Muscle of arm (tissue), 14 donors: ENCODE data around the gene GPBP1L1. TPM values are rescaled to one million over a fixed set of nuclear protein-coding genes. Genes with fewer than 3 reads are reported as not detected.
"Not testable (repeated sequence)": the region's sequence is repeated elsewhere in the genome, so short reads cannot be mapped to it uniquely, and the experiment has no call there.

Experiments
- DNase-seq: peaks from one replicate; pipeline ENCODE4 v3.0.0-alpha.2; 2013
- long read RNA-seq, 11 donors: transcript quantifications; one replicate each; lab custom pipeline, GENCODE V29; 2026
- polyA plus RNA-seq, 12 donors: library from polyadenylated mRNA; unstranded; fragments of 120-200 nt; gene quantifications; one replicate each; pipeline ENCODE4 v1.2.1, GENCODE V29; 2013; ENCODE audit not compliant: insufficient read length in 12 of 12

Gene GPBP1L1, protein sequence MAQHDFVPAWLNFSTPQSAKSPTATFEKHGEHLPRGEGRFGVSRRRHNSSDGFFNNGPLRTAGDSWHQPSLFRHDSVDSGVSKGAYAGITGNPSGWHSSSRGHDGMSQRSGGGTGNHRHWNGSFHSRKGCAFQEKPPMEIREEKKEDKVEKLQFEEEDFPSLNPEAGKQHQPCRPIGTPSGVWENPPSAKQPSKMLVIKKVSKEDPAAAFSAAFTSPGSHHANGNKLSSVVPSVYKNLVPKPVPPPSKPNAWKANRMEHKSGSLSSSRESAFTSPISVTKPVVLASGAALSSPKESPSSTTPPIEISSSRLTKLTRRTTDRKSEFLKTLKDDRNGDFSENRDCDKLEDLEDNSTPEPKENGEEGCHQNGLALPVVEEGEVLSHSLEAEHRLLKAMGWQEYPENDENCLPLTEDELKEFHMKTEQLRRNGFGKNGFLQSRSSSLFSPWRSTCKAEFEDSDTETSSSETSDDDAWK
- polyA plus RNA-seq, result 100 to 1,000 TPM in 1 of 12 donors, 10 to 100 TPM in 11; 52.4 to 720 (median 69.9) TPM
- long read RNA-seq, donor 1, transcript GPBP1L1-207 (3 exons, 964 nt), result major isoform, 10 of 94 reads
- long read RNA-seq, donor 1, transcript GPBP1L1-202 (13 exons, 3,736 nt), result minor isoform, 6 of 94 reads
- long read RNA-seq, donor 1, partial matches to known transcripts, result 21 of 94 reads
- long read RNA-seq, donor 1, other reads (novel, unspliced or antisense), result 42 of 94 reads
- long read RNA-seq, donor 2, transcript GPBP1L1-202 (13 exons, 3,736 nt), result major isoform, 5 of 8 reads
- long read RNA-seq, donor 2, partial matches to known transcripts, result 0 of 8 reads
- long read RNA-seq, donor 2, other reads (novel, unspliced or antisense), result 0 of 8 reads
- long read RNA-seq, donor 3, partial matches to known transcripts, result 0 of 4 reads
- long read RNA-seq, donor 3, other reads (novel, unspliced or antisense), result 0 of 4 reads
- long read RNA-seq, donor 4, partial matches to known transcripts, result 0 of 4 reads
- long read RNA-seq, donor 4, other reads (novel, unspliced or antisense), result 0 of 4 reads
- long read RNA-seq, donor 5, transcript GPBP1L1-202 (13 exons, 3,736 nt), result major isoform, 8 of 21 reads
- long read RNA-seq, donor 5, transcript GPBP1L1-207 (3 exons, 964 nt), result minor isoform, 7 of 21 reads
- long read RNA-seq, donor 5, partial matches to known transcripts, result 0 of 21 reads
- long read RNA-seq, donor 5, other reads (novel, unspliced or antisense), result 0 of 21 reads
- long read RNA-seq, donor 6, partial matches to known transcripts, result 0 of 4 reads
- long read RNA-seq, donor 6, other reads (novel, unspliced or antisense), result 0 of 4 reads
- long read RNA-seq, donor 7, partial matches to known transcripts, result 0 of 7 reads
- long read RNA-seq, donor 7, other reads (novel, unspliced or antisense), result 0 of 7 reads
- long read RNA-seq, donor 8, transcript GPBP1L1-202 (13 exons, 3,736 nt), result major isoform, 13 of 89 reads
- long read RNA-seq, donor 8, transcript GPBP1L1-207 (3 exons, 964 nt), result minor isoform, 5 of 89 reads
- long read RNA-seq, donor 8, partial matches to known transcripts, result 32 of 89 reads
- long read RNA-seq, donor 8, other reads (novel, unspliced or antisense), result 31 of 89 reads
- long read RNA-seq, donor 9, partial matches to known transcripts, result 0 of 3 reads
- long read RNA-seq, donor 9, other reads (novel, unspliced or antisense), result 0 of 3 reads
- long read RNA-seq, donor 10, transcript GPBP1L1-201 (12 exons, 3,599 nt), result major isoform, 5 of 15 reads
- long read RNA-seq, donor 10, partial matches to known transcripts, result 0 of 15 reads
- long read RNA-seq, donor 10, other reads (novel, unspliced or antisense), result 0 of 15 reads
- long read RNA-seq, donor 11, partial matches to known transcripts, result 0 of 7 reads
- long read RNA-seq, donor 11, other reads (novel, unspliced or antisense), result 0 of 7 reads

DNA sequence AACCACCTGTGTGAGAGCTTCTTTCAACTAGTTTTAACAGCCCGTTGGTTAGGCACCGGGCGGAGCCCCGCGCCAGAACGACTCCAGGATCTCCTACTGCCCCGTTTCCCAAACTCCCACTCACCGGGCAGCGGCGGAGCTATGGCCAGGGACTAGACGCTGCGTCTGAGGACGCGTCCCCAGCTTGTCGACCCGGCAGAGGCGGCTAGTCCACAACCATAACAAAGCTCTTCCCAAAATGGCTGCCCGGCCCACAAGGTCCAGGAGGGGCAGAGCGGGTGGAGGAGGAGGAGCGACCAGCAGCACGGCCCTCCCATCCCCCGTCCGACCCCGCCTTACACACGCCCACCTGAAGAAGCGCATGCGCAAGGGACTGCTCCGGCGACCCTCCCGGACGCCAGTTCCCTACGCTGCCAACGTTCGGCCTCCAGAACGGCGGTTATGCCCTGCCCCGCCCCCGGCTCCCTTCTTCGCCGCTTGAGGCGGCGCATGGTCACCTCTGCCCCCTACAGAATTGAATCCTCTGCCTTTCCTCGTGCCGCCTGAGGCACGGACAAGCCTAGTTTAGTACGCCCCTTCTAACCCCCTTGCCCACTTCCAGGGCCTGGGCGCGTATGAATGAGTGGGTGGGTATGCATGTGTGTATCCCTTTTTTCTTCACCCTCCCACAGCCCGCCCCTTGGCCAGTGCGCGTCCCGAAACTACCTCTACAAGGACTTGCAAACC lies at the start of gene GPBP1L1:
Gene GPBP1L1, minus strand, starts transcription at position 246 of the 726 bp plus-strand sequence. CDS start 27,446 bp downstream, outside the sequence.
- DNase-seq, result peak; percentile 99

DNA sequence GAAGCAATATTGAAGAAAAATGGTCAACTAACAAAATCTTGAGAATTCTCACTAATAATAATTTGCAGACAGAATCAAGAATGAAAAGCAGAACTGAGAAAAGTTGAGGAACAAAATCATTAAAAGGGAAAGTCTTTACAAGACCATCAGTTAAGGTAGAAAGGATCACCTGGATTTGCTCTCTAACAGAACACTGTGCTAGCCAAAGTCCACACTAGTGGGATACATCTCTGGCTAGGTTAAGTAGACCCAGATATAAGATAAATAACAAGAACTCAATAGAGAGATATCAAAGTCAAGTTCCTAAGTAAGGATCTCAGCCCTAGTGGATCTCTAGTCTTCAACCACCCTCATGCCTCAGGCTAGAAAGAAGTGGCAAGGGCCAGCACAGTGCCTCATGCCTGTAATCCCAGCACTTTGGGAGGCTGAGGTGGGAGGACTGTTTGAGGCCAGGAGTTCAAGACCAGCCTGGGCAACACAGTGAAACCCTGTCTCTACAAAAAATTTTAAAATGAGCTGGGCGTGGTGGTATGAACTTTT lies 44.5 kb upstream of the GPBP1L1 start:
- no peak for DNase-seq

DNA sequence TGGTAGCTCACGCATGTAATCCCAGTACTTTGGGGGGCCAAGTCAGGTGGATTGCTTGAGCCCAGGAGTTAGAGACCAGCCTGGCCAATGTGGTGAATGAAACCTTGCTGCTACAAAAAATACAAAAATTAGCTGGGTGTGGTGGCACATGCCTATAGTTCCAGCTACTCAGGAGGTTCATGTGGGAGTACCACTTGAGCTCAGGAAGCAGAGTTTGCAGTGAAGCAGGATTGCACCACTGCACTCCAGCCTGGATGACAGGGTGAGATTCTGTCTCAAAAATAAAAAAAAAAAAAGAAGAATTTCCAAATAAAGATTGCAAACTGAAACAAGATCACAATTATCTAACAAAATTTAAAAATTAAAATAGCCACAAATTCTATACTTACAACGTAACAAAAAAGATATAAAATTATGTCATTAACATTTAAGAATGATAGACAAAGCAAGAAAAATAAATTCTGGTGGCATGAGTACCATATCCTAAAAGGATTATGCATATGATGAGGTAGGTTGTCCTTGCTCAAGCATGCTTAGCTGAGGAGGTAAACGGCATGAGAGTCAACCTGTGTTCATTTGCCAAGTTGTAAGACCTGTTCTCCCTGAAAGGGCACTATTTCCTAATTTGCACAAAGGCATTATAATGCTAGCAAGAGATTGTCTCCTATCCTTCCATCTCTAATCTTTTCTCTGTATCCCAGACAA lies 43.9 kb upstream of the GPBP1L1 start:
- DNase-seq, result no peak

DNA sequence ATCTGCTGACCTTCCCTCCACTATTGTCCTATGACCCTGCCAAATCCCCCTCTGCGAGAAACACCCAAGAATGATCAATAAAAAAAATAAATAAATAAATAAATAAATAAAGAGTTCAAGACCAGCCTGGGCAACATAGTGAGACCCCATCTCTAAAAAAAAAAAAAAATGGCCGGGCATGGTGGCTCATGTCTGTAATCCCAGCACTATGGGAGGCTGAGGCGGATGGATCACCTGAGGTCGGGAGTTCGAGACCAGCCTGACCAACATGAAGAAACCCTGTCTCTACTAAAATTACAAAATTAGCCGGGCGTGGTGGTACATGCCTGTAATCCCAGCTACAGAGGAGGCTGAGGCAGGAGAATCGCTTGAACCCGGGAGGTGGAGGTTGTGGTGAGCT lies 39.7 kb upstream of the GPBP1L1 start:
- DNase-seq, result not testable (repeated sequence)

DNA sequence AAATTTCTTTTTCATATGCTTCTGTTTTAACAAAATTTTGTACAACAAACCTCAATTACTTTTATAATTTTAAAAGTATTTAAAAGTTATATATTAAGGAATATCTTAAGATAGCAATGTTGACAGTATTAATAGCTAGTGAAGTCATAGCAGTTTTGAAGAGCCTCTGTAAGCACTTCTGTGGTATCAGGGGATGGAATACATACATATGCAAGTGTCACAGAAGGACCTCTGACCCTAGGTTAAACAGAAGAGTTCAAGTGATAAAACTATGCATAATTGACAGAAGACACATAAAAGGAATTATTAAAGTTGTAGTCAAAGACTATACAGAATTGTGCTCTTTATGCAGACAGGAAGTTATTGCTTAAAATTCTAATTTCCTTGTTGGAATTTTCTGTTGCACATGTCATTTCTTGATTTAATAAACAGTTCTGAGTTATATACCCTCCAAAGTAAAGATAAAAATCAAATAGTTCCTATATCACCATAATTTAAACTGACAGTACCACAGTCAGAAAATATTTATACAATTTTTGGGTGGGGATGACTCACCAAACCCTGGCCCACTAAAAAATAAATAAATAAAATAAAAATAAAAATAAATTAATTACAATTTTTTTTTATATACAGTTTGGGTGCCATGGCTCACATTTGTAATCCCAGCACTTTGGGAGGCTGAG lies 37.1 kb upstream of the GPBP1L1 start:
- DNase-seq, result no peak

DNA sequence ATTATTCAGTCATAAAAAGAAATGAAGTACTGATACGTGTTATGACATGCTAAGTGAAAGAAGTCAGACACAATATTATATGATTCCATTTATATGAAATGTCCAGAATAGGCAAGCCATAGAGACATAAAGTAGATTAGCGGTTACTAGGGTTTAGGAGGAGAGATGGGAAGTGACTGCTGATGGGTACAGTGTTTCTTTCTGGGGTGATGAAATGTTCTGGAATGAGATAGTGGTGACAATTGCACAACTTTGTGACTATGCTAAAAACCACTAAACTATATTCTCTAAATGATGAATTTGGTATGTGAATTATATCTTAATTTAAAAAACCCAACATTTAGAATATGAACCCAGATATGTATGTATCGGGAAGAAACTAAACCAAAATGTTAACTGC lies 36.5 kb upstream of the GPBP1L1 start:
- no peak for DNase-seq

DNA sequence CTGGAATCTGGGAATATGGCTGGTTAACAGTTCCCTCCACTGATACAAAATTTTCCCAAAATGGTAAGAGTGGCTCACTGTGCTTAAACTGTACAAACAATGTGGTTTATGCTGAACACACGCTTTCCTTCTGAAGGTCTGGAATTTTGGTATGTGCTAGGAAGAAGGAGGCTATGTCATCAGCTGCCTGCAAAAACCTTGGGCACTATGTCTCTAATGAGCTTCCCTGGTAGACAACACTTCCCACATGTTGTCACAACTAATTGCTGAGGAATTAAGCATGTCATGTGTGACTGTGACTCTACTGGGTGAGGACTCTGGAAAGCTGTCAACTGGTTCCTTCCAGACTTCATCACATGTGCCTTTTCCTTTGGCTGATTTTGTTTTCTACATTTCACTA lies 34.9 kb upstream of the GPBP1L1 start:
- no peak for DNase-seq

DNA sequence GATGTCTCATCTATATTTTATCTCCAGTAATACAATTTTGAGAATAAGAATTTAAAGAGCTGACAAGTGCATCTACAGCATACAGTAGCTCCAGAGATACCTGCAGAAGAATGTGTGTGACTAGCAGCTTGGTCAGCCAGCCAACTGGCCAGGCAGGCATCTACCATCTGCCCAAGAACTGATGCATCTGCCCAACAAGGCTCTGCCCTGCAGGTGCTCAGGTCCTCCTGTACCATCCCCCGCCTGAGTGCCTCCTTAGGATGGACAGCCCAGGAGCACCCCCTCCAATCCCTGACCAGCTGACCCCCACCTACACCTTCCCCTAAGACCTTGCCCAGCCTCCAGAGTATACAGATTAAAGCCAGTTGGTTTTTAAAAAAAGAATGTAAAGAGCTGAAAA lies 32.0 kb upstream of the GPBP1L1 start:
- DNase-seq, result no peak

DNA sequence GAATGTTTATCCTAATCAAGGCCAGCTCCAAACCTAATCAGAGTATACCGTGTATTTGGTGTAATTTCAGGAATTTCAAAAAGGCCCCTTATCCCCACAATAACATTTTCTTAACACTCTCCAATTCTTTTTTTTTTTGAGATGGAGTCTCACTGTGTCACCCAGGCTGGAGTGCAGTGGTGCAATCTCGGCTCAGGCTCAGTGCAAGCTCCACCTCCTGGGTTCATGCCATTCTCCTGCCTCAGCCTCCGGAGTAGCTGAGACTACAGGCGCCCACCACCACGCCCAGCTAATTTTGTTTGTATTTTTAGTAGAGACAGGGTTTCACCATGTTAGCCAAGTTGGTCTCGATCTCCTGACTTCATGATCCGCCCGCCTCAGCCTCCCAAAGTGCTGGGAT lies 31.1 kb upstream of the GPBP1L1 start:
- DNase-seq, result not testable (repeated sequence)

DNA sequence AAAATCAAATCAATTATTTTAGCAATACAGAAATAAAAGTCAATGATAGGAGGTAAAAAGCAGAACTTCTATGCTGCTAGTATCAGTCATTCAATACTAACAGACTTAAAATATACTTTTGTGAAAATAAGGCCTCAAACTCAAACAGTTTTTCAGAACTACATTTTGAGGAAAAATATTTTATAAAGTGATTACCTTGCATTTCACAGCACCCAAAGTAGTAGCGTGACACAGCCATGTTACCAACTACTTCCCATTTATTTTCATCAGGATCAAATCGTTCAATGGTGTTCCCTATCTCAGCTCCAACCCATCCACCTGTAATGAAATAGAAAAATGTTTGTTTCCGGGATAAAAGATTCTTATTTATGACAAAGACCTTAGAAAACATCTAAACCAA lies 30.4 kb upstream of the GPBP1L1 start:
- no peak for DNase-seq

DNA sequence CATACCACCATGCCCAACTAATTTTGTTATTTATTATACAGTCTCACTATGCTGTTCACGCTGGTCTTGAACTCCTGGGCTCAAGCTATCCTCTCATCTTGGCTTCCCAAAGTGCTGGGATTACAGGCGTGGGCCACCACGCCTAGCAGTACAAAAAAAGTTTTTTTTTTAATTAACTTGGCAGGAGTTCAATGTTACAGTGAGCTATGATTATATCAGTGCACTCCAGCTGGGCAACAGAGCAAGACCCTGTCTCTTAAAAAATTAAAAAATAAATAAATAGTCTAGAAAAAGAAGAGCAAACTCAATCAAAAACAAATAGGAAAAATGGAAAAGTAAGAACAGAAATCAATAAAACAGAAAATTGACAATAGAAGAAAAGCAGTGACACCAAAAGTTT lies 27.4 kb upstream of the GPBP1L1 start:
- DNase-seq, result no peak

DNA sequence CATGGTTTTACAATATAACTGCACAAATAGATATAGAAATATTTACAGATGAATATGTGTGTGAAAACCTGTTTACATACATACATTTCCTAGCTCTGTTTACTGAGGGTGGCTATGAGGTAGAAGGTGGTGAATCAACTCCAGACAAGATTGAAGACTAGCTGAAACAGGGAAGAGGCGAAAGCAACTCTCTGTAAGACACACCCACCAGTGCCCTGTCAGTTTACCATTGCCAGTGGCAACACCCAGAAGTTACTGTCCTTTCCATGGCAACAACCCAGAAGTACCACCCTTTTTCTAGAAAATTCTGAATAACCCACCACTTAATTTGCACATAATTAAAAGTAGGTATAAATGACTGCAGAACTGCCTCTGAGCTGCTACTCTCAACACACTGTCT lies 18.3 kb upstream of the GPBP1L1 start:
- no peak for DNase-seq

DNA sequence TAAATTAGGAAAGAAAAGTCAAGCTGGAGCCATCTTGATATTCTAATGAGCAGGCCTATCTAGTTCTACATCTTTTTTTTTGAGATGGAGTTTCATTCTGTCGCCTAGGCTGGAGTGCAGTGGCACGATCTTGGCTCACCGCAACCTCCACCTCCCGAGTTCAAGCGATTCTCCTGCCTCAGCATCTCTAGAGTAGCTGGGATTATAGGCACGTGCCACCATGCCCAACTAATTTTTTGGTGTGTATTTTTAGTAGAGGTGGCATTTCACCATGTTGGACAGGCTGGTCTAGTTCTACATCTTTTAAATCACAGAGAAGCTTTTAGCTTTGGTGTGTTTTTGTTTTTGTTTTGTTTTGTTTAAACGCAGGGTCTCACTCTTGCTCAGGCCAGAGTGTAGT lies 8.5 kb upstream of the GPBP1L1 start:
- DNase-seq, result no peak

DNA sequence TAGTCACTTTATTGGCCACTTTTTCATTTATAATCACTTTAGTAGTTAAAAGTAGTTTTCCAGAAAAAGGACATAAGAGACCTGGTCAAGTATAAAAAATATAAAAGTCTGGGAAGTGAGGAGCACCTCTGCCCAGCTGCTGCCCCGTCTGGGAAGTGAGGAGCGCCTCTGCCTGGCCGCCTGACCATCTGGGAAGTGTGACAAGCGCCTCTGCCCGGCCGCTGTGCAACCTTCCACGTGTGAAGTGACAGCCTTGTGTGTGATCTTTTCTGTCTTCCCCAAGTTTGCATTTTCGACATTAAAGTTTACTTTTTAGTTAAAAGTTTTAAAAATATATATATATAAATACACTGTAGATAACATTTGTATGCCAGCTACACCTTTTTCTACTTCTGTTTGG lies 7.5 kb upstream of the GPBP1L1 start:
- DNase-seq, result not testable (repeated sequence)

DNA sequence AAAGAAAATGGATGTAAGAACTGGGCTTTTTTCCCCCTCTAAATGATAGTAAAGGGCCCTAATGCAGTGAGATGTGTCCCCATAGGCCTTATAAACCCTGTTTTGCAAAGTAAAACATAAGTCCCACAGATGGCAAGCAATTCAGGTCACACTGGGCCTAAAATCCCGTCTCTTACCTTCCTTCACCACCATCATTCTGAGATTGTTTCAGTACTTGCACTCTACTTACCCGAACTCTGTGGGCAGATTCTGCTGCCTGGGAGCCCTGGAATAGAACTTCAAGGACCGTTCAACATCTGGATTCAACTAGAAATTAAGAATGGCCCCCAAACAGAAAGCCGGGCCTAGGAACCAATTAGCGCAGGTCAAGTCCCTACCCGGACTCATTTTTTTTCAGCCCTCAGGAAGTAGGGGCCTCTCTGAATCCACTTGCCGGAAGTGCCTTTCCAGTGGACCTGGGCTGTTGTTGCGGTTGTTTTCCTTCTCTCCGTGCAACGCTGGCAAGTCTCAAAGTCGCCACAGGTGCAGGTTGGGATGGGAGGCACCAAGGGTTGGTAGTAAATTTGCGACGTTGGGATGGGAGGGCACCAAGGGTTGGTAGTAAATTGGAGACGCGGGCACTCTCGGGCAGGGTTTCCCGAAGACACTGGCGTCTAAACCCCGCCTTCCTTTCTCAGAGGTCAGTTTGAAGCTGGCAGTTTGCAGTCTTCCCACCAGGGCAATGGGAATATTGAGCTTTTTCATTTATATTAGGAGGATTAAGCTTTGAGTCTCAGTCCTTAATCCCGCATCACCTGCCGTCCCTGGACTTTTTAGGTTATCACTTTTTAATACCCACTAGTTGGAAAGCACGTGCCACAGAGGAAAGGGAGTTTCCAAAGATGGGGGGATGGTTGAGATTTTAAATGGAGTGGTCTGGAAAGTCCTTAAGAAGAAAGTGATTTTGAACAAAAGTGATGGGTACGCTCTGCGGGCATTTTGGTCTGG lies 1.7 kb upstream of the GPBP1L1 start, which contains the start of gene TMEM69:
Gene TMEM69, plus strand, starts transcription at position 428 of the 987 bp plus-strand sequence. CDS start 2,888 bp downstream, outside the sequence.
- peak; percentile 92 for DNase-seq

DNA sequence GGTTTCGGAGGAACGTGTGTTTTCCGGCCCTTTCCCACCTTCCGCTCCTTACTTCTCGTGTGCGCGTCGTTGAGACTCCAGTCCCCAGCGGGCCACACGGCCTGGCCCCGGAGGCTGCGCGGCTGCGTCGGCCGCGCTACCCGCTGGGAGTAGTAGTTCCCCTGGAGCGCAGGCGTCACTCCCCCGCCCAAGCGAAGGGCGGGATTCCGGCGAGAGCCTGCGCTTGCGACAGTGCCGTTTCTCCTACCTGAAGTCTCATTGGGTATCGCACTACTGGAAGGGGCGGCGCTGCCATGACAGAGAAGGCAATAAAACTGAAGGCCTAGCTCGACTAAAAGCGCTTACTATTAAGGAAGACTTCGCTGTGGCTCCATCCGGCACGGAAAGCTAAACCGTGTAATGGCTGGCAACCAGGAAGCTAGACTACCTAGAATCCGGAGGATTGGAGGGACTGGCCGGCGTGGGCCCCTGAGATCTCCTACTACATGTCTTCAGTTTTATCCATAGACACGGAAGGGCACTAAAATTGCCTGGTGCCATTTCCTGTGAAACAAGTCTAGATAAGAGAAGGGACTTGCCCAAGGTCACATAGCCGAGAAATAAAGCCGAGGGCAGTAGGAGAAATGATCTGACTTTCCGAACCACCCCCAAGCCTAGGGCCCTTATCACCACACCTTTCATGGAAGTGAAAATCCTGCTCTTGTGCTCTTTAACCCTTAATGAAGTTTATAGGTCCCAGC lies 851 bp upstream of the GPBP1L1 start:
- DNase-seq, result peak; percentile 99
